Breast epithelium (tissue), 3 donors: ENCODE data around the gene TMEM212.
"Not testable (repeated sequence)": the region's sequence is repeated elsewhere in the genome, so short reads cannot be mapped to it uniquely, and the experiment has no call there.

Source experiments
- CTCF ChIP-seq, 3 donors: fragments of 450-650 bp; IDR thresholded peaks; one replicate each; pipeline ENCODE4 v1.5.1; 2016 to 2017; ENCODE audit warnings: antibody characterized with exemption in 3 of 3, mild to moderate bottlenecking in 3 of 3, moderate library complexity in 3 of 3
- POLR2A ChIP-seq: fragments of 450-650 bp; IDR thresholded peaks from one replicate; pipeline ENCODE4 v1.6.1; 2016; ENCODE audit warnings: antibody characterized with exemption, mild to moderate bottlenecking, moderate library complexity
- POLR2AphosphoS5 ChIP-seq, 3 donors: sonication (generic); formaldehyde crosslinking; IDR thresholded peaks; one replicate each; pipeline ENCODE4 v1.6.1; 2017; ENCODE audit warnings: antibody characterized with exemption in 3 of 3

GRCh38 chr3:171814662-171815061 lies 28.5 kb upstream of the TMEM212 start:
- not testable (repeated sequence) for TF ChIP-seq CTCF (IDR thresholded peaks at IDR 0.05); POLR2AphosphoS5 (IDR thresholded peaks at IDR 0.05); POLR2A
